Purkinje cell (primary cell): ENCODE results near the gene OIP5. TPM values are rescaled to one million over a fixed set of nuclear protein-coding genes. Genes with fewer than 3 reads are reported as not detected.

Experiments
- polyA plus RNA-seq: library from polyadenylated mRNA; unstranded; fragments of >200 nt; fragmentation: Nextera tagmentation; gene quantifications from 2 replicates; pipeline ENCODE4 v1.2.1, GENCODE V29; 2014

Gene OIP5
- 2.1 TPM in 1 of 2 replicates, not detected in the other for polyA plus RNA-seq

GRCh38 chr15:41332194-41333025 lies at the start of gene OIP5, which contains the start of gene NUSAP1:
Gene OIP5 (minus strand): TSS chr15:41332591. CDS start chr15:41332561, 30 bp downstream.
Gene NUSAP1 (plus strand): TSS chr15:41332881. CDS start chr15:41332958, 77 bp downstream.

Other genes with a start within 250 kb of the OIP5 start
- gene INO80, start 216.3 kb downstream of the OIP5 start, polyA plus RNA-seq: 2.9 and 4.2 TPM in 2 replicates
- 0.78 TPM in 1 of 2 replicates, not detected in the other for gene EXD1, start 101.8 kb downstream of the OIP5 start, polyA plus RNA-seq
- 31.4 and 41.7 TPM in 2 replicates for gene CHP1, start 101.3 kb downstream of the OIP5 start, polyA plus RNA-seq
- gene NUSAP1, start 290 bp upstream of the OIP5 start, polyA plus RNA-seq: 0.52 and 3.1 TPM in 2 replicates
- 94.8 and 98.8 TPM in 2 replicates for gene NDUFAF1, start 69.9 kb upstream of the OIP5 start, polyA plus RNA-seq
- gene RTF1, start 84.5 kb upstream of the OIP5 start, polyA plus RNA-seq: 29.8 and 32.9 TPM in 2 replicates
- gene ITPKA, start 161.3 kb upstream of the OIP5 start, polyA plus RNA-seq: 44.5 and 59.6 TPM in 2 replicates
- gene LTK, start 181.2 kb upstream of the OIP5 start, polyA plus RNA-seq: 1.5 and 6.2 TPM in 2 replicates
- gene RPAP1, start 211.7 kb upstream of the OIP5 start, polyA plus RNA-seq: 7.3 and 7.8 TPM in 2 replicates
- 2.9 and 14.8 TPM in 2 replicates for gene TYRO3, start 226.6 kb upstream of the OIP5 start, polyA plus RNA-seq